ENCODE data around the gene USP3. TPM values are rescaled to one million over a fixed set of nuclear protein-coding genes. Genes with fewer than 3 reads are reported as not detected.
"Not testable (repeated sequence)": the region's sequence is repeated elsewhere in the genome, so short reads cannot be mapped to it uniquely, and the experiment has no call there.

The USP3 gene
- total RNA-seq, 1 donor from 2014 or later = 58.1 TPM

DNA sequence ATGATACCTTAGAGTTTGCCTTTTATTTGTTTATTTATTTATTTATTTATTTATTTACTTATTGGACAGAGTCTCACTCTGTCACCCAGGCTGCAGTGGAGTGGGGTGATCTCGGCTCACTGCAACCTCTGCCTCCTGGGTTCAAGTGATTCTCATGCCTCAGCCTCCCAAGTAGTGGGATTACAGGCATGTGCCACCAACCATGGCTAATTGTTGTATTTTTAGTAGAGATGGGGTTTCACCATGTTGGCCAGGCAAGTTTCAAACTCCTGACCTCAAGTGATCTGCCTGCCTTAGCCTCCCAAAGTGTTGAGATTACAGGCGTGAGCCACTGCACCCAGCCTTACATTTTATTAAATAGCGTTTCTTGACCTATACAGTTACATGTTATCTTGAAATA is 30.5 kb downstream of the USP3 start:
- intact Hi-C loops (cut with micrococcal nuclease) = not testable (repeated sequence)

DNA sequence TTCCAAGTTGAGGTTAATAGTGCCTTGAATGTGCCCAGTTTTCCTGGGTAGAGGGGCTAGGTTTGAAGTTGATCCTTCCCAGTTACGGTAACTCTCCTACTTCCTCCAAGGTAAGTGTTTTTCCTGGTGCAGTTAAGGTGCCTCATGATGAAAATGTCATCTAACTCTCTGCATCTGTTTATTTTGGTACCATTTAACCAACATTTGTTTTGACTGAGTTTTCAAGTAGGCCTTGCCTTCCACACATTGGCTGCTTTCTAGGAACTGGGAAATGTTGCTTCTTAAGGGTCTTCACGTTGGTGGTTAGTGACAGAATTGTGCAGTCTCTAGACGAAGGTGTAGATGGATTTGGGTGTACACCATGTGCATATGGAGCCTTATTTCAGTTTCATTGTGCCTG is 31.3 kb downstream of the USP3 start:
- intact Hi-C loops (cut with micrococcal nuclease) = no loop called here

DNA sequence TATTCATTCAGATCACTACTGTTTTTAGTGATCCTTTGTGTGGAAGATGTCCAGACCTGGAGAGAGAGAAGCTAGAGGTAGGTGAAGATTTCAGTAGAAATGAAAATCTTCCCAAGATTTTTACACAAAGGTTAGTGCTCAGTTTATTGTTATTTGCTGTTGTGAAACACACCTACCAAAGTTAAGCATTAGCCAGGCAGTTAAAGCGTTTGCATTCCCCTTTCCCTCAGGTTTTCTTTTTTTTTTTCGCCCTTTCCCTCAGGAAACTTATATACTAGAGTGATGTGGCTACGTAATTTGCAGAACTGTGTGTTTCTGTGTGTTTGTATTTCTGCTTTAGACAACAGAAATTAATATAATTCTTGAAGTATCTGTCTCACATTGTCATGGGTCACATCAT is 34.5 kb downstream of the USP3 start:
- intact Hi-C loops (cut with micrococcal nuclease) = no loop called here

DNA sequence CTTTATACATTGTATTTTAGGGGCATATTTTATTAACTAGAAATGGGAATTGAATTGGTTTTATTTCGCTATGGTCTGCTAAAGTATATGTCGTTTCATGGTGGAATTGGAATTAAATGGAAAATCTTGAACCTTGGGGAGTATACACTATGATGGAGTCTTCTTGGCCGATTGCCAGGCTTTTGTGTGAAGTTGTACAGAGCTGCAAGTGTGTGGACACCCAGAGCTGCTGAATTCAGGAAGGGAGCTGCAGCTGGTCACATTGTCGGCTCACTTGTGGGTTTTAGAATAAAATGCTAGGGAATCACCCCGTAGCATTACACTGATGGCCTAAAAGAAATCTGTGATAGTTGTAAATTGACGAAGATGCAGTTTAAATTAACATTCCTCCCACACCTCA is 35.1 kb downstream of the USP3 start:
- intact Hi-C loops (cut with micrococcal nuclease) = no loop called here

DNA sequence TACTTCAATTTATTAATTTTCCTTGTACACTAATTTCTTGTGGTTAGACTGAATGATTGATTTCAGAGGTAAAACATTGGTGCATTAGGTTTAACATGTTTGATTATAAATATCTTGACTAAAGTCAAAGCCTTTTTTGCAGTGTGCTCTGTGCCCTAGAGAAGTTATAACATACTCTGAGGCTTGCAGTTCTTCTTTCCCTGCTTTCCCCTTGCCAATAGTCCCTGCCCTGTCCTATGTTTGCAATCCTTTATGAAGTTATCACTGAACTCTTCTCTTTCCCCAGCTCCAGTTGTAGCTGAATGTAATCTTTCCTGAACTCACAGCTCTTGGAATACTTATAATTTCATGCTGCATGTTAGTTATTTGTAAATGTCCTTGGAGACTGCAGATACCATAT is 35.6 kb downstream of the USP3 start:
- intact Hi-C loops (cut with micrococcal nuclease) = no loop called here

DNA sequence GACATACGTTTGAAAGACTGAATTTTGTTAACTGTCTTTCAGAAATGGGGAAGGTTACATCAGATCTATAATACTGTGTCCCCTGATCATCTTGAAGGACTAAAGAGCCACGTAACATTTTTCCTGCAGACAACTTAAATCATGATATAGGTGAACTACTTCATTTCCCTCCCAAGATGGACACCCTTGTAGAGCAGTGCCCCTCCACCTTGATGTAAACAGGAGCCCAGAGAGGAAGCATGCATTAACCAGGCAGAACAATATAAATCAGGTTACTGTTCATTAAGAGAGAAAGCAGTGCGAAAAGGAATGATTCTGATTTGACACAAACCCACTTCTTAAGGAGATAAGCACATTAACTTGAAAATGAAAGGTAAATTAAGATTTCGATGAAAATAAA is 36.1 kb downstream of the USP3 start:
- intact Hi-C loops (cut with micrococcal nuclease) = no loop called here

DNA sequence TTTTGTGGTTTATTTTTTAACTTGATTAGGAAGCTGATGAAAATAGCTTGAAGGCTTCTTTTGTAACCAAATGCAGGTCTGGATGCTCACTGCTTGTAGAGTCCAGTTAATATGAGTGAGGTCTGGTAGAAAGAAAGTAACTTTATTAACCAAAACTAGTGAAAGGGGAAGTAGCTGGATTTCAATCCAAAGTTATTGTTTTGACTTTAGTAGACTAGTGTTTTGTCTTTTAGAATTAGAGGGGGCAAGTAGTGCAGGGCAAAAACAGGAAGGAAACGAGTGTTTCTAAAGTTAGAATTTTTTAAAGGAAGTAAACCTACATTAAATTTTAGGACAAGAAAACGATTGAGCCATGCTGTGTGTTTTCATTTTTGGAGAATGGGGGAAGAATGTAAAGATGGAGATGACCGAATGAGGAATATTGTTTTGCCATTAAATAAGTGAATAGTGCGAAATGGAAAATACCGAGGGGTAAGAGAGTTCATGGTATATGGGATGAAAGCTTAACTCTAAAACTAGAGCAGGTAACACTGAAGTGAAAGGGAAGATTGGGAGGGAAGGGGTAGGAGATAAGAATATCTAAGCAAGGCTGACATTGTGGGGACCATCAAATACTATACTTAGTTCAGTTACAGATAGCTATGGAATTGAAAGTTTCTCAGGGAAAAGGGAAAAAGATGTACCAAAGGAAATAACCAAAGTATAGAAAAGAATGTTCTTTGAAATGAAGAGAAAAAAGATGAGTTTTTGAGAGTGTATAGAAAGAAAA is 40.0 kb downstream of the USP3 start:
- intact Hi-C loops (cut with micrococcal nuclease) = no loop called here

DNA sequence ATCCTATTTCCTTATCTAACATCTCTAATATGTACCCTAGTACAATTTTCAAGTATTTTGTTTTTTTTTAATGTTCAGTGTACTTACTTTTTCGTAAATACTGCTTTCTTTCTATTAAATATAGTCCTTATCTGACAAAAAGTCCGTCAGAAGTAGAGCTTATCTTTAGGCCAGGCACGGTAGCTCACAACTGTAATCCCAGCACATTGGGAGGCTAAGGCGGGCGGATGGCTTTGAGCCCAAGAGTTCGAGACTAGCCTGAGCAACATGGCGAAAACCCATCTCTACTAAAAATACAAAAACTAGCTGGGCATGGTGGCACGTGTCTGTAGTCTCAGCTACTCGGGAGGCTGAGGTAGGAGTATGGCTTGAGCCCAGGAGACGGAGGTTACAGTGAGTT is 41.1 kb downstream of the USP3 start:
- intact Hi-C loops (cut with micrococcal nuclease) = no loop called here

DNA sequence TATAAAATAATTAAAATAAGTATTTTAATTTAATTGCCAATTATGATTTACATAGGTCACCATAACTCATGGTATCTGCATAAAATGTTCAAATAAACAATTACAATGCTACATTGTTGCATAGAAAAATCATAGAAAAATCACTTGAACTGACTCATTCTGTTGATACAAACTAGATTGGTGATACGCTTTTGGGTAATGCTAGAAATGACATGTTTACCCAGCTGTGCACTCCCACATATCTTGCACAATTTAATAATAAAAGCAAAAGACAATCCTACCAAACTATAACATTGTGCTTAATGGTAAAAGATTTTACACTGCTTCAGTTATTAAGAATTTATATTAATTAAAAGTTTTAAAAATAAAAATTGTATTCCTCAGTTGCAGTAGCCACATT is 47.0 kb downstream of the USP3 start:
- intact Hi-C loops (cut with micrococcal nuclease) = no loop called here

DNA sequence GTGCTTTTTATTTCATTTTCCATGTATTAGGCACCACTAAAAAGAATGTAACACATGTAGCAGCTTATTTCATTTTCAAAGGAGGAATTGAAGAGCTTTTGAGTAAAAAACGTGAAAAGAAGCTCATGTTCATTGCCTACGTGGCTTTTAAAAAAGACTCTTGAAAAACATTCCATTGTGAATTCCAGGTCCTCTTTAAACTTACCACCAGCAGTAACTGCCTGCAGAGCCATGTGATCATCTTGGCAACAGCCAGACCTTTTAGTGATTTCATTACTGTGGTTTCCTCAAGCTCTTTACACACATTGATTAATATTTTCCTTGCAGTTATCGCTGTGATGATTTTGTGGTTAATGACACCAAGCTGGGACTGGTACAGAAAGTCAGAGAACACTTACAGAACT is 49.0 kb downstream of the USP3 start:
- intact Hi-C loops (cut with micrococcal nuclease) = no loop called here

DNA sequence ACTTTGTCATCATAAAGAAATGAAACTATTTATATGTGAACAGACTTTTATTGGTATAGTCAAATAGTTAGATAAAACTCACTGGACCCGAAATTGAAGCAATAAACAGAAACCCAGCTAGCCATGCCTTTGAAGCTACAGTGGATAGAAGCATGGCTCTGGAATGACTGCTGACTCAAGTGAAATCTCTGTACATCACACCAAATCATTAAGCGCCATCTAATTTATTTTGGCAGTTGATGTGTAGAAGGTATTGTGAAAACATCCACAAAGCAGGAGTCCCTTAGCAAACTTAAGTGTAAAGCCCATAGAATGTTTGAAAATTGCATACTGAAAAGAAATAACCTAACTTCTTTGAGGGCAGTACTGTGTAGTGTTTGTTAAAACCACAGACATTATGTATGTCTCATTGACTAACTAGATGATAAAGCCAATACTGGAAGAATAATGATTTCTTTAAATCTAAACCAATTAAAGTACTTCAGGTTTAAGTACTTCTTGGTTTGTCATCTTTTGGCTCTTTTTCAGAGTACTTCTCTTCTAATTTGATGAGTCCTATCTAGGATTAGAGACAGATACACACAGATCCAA is 50.0 kb downstream of the USP3 start:
- intact Hi-C loops (cut with micrococcal nuclease) = no loop called here

DNA sequence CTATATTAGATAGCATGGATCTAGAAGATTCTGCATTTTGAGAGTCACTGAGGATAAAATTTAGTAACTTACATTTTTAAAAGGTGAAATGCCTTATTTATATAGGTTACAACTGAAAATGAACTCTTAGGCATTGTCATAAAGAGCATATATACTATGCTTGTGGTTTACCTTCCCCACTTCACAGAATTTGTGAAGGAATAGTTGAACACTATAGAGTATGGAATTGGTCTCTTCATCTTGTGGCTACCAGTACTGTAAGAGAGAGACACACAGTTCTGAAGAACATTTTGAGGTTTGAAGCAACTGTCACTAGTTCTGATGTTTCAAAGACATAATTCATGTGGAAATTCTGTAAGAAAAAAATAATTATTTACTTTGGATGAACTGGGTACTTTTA is 51.1 kb downstream of the USP3 start:
- intact Hi-C loops (cut with micrococcal nuclease) = no loop called here

DNA sequence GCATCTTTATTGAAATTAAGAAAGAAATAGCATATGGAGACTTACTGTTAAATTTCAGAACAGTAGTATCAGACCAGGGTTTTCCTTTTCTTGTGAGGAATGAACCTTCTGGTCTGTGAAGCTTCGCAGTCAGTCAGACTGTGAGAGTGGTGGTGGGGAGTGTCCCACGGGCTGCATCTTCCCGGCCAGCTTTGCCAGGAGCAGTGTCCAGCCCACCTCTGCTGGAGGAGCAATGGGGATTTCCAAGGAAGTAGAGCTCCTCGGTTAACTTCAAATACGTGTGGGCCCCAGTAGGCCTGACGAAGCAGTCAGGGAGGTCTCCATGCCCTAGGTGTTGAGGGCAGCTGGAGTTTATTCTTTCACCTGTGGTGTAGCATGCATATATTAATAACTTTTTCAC is 51.9 kb downstream of the USP3 start:
- intact Hi-C loops (cut with micrococcal nuclease) = no loop called here

DNA sequence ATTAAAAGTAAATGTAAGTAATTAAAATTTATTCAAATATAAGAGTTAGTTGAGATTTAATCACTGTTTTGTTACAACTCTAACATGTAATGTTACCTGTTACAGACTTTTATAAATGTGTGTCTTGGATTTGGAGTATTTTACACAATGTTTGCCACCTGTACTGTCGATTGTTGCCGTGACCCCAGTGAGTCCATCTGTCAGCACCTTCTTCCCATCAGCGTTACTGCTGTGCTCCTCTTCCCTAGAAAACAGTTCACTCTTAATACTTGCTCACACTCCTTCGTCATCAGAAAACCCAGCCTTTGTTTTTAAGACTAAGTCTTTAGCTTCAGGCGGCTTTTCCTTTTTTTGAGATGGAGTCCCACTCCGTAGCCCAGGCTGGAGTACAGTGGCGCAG is 52.3 kb downstream of the USP3 start:
- intact Hi-C loops (cut with micrococcal nuclease) = no loop called here

DNA sequence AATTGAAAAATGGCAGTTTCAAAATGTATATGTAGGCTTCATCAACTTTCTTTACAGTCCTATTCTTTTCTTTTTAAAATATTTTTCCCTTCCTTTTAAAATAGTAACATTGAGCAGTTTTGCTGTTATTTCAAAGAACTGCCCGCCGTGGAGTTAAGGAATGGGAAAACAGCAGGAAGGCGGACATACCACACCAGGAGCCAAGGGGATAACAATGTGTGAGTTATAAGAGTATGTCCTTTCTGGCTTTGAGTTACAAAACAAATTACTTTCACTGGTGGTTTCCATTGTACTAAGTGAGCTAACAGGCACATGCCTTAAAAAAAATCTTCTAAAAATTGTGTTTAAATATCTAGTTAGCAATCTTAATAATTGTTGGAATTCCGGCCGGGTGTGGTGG is 55.4 kb downstream of the USP3 start:
- intact Hi-C loops (cut with micrococcal nuclease) = no loop called here

DNA sequence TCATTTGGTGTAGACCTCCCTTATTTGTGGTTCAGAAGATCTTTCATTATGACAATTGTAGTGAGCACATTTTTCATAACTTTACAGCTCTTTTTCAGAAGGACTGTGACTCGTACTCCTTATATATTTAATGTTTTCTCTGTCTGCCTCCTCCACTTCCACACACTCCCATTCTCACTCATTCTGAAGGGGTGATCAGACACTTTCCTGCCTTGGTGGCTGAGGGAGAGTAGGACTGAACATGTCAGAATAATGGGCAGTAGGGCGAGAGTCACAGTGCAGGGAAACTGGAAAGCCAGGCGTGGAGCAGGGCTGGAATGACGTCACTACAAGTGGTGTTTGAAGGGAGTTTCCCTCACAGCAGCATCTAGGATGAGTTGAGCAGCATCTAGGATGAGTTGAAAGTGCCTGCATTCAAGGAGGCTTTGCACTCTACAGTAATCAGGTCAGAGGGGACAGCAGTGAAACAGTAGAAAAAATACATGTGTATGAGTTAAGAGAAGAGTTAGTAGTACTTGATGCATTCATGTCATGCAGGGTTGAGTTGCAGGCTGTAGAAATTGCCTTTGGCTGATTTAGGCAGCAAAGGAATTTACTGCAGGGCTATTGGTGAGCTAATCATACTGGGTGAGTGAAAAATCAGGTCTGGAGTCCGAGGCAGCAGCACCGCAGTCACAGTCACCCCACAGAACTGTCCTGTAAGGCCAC is 56.5 kb downstream of the USP3 start:
- intact Hi-C loops (cut with micrococcal nuclease) = no loop called here

DNA sequence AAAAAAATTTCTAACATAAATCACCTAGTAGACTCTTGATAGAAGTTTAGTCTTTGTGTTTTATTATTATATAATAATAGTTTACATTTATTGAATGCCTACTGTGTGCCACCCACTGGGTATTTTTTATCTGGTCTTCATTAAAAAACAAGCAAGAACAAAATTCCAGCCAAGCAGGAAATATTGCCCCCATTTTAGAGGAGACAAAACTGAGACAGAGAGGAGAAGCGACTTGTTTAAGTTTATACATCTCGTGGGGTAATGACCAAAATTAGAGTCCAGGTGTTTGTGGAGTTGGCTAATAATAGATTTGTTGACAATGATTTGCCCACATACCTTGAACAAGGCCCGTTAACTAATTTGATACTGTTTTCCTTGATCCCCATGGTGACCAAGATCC is 59.7 kb downstream of the USP3 start:
- intact Hi-C loops (cut with micrococcal nuclease) = no loop called here

DNA sequence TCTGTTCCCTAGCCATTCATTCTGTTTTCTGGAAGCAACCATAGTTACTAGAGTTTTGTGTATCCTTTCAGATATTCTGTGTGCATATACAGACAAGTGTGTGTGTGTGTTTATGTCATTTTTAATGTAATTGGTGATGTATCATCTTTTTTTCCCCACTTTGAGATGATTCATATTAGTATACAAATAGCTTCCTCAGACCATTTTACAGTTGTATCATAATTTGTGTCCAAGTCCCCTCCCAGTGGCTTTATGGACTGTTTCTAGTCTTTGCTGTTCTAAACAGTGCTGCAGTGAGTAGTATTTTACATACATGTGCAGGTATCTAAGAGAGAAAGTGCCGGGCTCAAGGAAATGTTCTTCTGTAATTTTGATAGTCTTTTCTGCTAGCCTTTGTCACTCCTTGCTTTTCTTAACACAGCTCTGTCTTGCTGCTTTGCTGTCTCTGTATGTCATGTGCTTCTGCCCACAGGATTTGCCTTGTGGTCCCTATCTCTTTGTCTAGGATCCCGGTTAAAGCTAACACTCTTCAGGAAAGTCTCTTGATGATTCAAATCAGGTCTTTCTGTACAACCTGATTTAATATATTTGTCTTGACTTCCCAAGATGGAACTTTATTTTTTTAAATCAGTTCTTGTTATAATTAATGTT is 61.3 kb downstream of the USP3 start:
- intact Hi-C loops (cut with micrococcal nuclease) = no loop called here

DNA sequence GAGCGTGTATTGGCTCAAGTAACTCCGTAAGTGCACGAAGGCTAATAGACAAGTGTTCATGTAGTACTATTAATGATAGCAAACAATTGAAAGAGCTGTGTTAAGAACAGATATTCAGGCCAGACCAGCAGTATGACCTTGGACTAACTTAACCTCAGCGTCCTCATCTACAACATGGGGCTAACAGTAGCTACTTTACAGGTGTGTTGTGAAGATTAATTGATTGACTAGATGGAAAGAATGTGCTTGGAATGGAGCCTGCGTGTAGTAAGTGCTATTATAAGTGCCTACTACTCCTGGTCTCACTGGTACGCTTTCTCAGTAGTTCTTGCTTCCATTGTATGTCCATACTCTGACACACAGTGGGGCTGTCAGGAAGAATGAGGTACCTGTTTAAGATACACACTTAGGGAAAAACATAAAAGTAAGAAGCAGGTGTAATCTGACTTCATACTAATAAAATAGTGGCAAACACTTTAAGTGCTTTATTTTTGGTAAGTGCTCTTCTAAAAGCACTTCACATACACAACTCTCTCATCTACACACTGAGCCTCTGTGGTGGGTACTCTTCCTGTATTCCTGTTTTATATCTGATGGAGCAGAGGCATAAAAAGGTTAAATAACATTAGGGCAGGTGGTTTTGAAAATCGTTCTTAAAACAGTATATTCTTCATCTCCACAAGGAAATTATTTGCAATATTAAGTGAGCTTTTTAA is 68.5 kb downstream of the USP3 start:
- intact Hi-C loops (cut with micrococcal nuclease) = no loop called here

DNA sequence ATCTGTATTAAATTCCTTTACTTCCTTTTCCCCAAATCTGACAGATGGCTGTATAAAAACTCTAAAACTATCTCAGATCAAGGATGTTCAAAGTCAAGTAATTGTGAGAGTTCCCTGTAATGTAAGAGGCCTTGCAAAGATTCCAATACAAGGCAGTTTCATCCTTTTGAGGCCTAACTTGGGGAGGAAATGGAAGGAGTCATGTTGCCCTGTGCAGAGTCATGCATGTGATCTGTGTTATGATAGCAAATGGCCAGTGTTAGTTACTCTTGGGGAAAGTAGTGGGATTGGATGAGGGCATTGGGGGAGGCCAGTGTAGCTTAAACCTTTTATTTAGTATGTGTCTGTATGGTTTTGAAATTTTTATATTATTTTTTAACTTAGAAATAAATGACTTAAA is 69.1 kb downstream of the USP3 start:
- intact Hi-C loops (cut with micrococcal nuclease) = no loop called here

DNA sequence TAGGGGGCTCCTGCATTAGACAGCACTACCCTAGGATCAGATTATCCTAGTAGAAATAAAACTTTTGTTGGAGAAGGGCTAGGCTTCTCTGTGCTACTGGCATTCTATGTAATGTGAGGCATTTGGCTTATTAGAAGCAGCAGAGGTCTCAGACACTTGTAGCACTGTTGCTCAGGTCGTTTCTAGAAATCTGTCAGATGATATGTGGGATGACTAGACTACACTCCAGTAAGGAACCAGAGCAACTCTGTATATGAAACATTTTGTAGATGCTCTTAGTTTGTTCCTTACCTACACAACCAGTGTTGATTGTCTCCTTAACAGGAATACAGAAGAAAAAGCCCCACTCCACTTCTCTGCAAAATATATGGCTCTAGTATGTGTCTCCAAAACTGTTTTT is 70.9 kb downstream of the USP3 start:
- intact Hi-C loops (cut with micrococcal nuclease) = no loop called here

DNA sequence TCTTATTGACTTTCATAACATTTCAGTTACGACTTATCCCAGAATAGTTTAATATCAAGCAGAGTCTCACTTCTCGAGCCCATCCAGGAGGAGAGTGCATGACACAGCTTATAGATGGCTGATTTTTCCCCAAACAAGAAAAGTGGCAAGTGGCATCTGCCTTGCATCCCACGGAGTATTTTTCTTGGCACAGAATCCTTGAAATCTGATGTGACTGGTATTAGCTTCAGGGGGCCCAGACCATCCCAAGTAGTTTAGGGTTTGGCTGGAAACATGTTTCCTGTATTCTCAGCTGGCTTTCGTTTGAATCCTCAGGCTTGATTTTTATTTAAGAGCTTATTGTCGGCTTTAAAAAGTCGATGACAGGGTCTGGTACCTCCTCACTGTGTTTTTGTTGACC is 72.0 kb downstream of the USP3 start:
- intact Hi-C loops (cut with micrococcal nuclease) = no loop called here
